HTERT RPE-1 (cell line): ENCODE data around the gene ZNF26.
"Not testable (repeated sequence)": the region's sequence is repeated elsewhere in the genome, so short reads cannot be mapped to it uniquely, and the experiment has no call there.

Source experiments
- in situ Hi-C: fragments of 300-500 bp; cut with MboI; formaldehyde crosslinking; loops from 4 replicates; pipeline ENCODE4 v1.14.3; 2020; ENCODE audit warnings: low sequenced_read_pairs

ZNF26 gene

DNA sequence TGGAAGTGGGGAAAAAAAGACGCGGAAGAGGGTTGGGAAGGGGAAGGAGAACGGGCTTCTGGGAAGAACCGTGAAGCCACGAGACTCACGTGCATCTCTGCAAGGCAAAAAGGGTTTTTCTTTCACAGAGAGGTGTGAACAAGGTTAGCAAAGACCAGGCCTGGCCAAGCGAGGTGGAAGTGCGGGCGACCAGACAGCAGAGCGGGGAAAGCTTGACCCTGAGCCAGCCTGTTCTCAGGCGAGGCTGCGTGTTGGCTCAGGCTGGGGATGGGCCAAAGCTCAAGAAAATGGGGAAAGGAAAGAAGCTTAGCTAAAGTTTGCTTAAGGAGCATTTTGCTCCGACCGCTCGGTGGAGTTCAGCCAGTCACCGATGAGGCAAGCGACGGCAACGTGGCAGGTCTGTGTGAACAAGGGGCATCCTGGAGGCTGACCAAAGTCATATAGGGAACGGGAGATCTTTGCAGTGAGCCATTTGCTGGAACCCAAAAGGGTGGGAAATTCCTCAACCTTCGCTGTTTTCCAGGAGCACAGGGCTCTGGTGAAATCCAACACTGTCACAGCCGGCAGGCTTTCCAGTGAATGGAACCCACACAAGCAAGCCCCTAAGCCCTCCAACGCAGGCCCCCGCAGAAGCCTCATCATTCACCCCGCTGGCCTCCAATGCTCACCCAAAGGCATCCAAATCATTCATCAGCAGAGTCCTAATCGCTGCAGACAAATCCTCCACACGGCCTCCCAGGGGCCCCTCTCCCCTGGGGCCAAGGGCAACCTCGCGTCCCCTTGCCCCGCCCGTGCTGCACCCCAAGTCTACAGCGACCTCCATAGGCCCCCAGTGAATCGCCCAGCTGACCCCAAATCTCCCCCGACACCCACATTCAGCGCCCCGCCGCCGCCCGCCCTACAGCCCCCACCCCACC lies 30.8 kb upstream of the ZNF26 start:
- in situ Hi-C loops: no loop called here

DNA sequence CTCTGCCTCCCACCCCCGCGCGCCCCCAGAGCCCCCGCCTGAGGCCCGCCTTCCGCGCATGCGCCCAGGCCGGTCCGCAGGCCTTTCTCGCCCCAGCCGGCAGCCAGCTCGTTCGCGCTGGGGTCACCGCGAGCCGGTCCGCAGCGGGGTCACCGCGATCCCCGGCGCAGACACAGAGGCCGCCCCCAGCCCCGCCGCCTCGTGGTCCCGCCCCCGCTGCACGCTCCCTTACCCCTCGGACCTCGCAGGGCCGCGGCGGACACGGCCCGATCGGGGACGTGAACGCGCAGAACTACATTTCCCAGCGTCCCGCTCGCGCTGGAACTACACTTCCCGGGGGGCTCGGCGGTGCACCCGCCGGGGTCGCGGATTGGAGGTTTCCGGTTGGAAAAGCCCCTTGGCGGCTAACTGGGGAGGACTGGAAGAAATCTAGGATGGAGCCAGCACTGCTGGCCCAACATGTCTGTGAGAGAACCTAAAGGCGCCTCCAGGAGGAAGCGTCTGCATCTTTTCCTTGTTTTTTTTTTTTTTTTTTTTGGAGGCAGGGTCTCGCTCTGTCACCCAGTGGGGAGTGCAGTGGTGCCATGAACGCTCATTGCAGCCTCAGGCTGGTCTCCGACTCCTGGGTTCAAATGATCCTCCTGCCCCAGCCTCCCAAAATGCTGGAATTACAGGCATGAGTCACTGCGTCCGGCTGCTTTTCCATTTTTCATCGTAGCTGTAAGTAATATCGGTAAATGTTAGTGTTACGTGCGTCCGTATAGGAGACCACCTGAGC lies 30.0 kb upstream of the ZNF26 start, which contains the start of gene ZNF605:
ZNF605 (minus strand) TSS at position 296 of the 778 bp plus-strand sequence. CDS start 10,671 bp downstream, outside the sequence.
- in situ Hi-C loops: no loop called here

DNA sequence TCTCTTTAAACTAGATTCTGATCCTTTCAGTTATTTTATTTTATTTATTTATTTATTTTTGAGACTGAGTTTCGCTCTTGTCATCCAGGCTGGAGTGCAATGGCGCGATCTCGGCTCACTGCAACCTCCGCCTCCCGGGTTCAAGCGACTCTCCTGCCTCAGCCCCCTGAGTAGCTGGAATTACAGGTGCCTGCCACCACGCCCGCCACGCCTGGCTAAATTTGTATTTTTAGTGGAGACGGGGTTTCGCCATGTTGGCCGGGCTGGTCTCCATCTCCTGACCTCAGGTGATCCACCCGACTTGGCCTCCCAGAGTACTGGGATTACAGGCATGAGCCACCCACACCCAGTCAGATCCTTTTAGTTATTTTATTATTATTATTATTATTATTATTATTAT lies 24.4 kb upstream of the ZNF26 start:
- in situ Hi-C loops: not testable (repeated sequence)

DNA sequence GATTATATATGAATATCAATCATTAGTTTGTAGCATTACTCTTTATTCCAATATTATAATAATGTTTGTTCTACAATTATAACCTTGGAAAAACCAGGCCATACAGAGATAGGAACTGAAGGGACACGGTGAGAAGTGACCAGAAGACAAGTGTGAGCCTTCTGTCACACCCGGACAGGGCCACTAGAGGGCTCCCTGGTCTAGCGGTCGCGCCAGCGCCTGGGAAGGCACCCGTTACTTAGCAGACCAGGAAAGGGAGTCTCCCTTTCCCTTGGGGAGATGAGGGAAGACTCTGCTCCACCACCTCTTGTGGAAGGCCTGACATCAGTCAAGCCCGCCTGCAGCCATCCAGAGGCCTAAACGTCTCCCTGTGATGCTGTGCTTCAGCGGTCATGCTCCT lies 22.2 kb upstream of the ZNF26 start:
- in situ Hi-C loops: not testable (repeated sequence)

DNA sequence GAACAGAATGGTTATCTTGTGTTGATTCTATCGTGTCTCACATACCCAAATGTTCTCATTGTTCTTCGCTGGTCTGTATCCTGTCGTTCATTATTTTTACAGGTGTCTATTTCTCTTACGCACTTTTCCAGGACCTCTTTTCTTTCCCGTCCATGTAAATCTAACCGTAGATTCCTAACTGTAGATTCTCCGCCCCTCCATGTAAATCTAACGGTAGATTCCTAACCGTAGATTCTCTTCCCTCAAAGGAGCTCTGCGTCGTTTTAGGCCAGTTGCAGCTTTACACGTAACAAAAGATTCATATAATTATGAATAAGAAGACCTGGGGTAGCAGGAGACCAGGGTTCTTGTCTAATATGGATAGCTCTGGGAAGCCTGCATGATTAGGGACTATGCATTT lies 20.4 kb upstream of the ZNF26 start:
- in situ Hi-C loops: no loop called here

DNA sequence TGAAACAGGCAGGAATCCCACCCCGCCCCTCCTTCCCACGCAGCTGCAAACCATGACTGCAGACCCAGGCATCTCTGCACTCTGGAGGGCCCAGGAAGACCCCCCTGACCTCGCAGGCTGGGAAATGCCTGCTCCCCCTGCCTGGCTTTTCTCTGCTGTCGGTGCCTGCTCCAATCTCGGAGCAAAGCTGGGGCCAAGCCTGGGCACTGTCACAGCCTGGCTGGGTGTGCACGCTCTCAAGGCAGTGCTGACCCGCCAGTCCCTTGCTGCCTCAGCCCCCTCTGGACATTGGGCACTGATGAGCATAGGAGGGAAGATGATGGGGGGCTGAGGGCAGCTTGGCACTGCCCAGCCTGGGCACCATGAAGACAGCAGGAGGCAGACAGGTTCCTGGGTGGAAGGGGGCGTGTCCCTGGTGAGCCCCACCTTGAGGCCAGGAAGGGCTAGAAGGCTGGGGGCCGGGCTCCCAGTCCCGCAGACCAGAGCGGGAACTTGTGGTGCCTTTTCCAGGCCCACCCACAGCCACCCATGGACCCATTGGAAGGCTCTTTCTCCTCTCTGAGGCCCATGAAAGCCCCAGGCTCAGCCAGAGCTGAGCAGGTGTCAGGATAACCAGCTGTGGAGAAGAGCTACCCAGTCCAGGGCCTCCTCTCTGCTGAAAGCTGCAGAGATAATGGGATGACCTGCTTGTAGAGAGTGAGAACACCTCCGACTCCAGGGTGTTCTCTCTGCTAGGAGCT lies 19.3 kb upstream of the ZNF26 start:
- in situ Hi-C loops: no loop called here

DNA sequence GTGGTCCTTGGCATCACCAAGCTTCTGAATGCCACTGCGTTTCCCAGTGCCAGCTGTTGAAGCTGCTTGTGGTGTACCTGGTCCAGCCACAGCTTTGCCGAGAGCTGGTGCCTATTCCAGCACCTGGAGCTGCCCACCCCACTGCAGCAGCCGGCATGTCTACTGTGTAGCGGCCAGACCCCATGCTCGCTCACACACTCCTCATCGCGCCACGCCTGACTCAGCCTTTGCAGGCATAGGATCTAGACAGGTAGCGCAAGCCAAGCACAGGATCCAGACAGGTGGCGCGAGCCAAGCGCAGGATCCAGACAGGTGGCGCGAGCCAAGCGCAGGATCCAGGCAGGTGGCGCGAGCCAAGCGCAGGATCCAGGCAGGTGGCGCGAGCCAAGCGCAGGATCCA lies 18.4 kb upstream of the ZNF26 start:
- in situ Hi-C loops: no loop called here

DNA sequence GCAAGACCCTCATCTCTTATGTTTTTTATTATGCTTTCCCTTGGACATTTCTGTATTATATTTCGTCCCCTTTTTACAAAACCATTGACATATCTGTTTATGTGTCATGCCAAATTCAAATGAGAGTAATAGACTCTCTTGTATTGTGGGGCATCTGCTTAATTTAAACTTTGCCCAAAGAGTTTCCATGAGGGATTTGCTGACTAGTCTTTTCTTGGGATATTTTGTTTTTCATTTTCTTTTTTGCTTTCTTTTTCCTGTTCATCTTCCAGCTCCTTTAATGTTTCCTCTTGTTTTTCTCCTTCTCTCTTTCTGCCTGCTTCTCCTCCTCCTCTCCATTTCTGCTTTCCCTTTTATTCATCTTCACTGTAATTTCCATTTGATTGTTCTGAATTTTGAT lies 13.8 kb upstream of the ZNF26 start:
- in situ Hi-C loops: no loop called here

DNA sequence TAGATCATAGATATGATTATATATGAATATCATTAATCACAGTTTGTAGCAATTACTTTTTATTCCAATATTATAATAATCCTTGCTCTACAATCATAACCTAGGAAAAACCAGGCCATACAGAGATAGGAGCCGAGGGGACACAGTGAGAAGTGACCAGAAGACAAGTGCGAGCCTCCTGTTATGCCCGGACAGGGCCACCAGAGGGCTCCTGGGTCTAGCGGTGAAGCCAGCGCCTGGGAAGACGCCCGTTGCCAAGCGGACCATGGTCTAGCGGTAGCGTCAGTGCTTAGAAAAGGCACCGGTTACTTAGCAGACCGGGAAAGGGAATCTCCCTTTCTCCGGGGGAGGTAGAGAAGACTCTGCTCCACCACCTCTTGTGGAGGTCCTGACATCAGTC lies 9.3 kb upstream of the ZNF26 start:
- in situ Hi-C loops: not testable (repeated sequence)

DNA sequence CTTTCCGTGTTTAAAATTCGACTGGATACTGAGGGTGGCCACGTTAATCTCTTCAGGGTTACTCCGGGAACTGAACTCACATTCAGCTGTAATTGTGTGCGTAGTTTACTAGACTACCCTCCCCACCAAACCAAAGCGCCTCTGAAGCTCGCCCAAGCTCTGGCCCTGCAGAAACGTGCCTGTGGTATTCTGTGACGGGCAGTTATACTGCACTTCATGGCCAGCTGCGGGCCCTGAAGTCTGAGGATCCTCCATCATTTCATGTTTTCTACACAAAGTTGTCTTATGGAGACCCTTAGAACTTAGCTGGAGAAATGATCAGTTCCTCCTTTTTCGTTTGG lies 688 bp downstream of the ZNF26 start:
- in situ Hi-C loops: no loop called here

DNA sequence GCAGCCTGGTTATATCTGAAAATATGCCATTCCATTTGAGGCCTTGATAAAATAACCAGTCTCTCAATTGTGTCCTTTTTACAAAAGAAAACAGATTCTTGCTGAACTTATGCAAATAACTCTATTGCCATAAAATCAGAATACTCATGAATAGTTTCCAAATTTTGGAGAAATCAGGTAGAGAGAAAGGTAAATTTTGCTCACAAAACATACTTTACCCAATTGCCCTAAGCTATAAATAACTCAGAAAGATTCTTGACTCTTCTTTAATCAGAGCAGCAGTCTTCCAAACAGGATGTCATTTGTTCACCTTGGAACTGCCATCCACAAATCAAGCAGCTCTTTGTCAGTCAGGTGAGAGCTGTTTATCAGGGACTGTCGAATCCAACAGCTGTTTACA lies 12.6 kb downstream of the ZNF26 start:
- in situ Hi-C loops: no loop called here

DNA sequence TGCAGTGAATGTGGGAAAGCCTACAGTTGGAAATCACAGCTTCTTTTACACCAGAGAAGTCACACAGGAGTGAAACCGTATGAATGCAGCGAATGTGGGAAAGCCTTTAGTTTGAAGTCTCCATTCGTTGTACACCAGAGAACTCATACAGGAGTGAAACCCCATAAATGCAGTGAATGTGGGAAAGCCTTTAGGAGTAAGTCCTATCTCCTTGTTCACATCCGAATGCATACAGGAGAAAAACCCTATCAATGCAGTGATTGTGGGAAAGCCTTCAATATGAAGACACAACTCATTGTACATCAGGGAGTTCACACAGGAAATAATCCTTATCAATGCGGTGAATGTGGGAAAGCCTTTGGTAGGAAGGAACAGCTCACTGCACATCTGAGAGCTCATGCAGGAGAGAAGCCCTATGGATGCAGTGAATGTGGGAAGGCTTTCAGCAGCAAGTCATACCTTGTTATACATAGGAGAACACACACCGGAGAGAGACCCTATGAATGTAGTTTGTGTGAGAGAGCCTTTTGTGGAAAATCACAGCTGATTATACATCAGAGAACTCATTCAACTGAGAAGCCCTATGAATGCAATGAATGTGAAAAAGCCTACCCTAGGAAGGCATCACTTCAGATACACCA lies 24.6 kb downstream of the ZNF26 start:
- in situ Hi-C loops: no loop called here

DNA sequence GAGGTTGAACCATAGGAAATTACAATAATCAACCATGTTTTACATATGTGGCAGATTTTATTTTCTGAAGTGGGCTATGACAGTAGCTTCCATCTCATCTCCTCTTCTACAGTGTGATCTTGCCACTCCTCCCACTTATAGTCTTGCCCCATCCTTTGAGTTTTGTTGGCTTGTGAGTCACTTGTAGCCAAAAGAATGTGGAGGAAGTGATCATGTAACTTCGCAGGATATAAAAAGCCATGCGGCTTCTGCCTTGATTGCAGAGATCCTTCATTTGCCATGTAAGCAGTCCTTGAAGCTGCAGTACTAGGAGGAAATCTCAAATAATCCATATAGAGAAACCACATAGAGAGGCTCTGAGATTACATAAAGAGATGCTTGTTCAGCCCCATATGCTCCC lies 37.4 kb downstream of the ZNF26 start:
- in situ Hi-C loops: no loop called here

DNA sequence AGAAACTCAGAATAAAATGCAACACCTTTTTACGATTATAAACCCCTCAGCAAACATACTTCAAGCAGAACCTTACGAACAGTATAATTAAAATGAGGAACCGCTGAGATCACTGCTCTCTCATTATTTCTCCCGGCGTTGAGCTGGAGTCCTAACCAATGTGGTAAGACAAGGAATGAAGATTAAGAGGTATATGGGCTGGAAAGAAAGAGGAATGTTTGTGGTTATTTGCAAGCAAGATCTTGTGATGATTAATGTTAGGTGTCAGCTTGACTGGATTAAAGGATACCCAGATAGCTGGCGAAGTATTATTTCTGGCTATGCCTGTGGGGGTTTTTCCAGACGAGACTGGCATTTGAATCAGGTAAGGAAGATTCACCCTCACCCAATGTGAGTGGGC lies 40.8 kb downstream of the ZNF26 start:
- in situ Hi-C loops: no loop called here

DNA sequence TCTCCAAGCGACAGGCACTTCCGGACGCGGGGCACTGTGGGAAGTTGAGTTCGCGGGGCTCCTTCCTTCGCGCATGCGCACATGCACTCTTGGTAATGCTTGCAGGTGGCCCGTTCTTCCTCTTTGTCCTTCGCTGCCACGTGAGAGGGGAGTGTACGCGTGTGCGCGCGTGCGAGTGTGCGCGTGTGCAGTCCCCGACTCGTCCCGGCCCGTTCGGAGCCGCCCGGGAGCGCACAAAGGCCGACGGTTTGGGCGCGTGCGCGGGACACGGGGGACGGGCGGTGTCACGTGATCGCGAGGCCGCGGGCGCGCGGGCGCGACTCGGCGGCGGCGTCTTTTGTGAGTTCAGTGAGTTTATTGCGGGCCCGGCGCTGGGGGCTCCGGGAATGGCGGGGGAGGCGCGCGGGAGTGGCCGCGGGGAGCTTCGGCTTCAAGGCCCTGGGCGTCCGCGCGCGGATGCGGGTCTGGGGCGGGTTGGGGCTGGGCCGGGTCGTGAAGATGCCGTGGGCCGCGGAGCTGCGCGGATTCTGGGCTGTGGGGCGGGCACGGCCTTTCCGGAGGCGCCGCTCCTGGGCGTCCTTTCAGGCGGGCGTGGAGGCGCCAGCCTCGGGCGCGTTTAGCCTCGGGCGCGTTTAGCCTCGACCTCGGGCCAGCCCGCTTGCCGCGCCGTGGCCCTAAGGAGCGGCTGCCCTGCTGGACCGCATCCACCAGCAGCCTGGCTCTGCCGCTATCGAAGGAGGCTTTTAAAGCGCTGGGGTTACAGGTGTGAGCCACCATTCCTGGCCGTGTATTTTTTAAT lies 51.2 kb downstream of the ZNF26 start, which contains the start of gene ZNF84:
ZNF84 (plus strand) TSS at position 303 of the 799 bp plus-strand sequence. CDS start 3,959 bp downstream, outside the sequence.
- in situ Hi-C loops: no loop called here

DNA sequence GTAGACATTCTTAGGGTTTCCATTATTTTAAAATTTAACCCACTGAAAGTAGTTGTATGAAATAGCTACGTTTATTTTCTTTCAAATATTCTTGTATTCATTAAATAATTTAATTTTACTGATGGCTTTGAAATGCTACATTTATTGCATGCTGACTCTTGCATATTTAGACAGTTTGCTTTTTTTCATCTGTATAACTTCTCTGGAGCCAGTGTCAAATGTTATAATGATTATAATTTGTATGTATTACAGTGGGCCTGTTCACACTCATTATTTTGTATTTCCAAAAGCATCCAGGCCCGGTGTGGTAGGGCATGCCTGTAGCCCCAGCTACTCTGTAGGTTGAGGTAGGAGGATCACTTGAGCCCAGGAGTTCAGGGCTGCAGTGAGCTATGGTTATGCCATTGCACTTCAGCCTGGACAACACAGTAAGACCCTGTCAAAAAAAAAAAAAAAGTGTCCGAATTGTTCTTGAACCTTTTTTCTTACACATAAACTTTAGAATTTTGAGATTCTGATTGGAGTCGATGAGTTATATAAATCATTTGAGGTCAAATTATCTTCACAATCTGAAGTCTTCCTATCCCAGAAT lies 52.0 kb downstream of the ZNF26 start:
- in situ Hi-C loops: no loop called here

DNA sequence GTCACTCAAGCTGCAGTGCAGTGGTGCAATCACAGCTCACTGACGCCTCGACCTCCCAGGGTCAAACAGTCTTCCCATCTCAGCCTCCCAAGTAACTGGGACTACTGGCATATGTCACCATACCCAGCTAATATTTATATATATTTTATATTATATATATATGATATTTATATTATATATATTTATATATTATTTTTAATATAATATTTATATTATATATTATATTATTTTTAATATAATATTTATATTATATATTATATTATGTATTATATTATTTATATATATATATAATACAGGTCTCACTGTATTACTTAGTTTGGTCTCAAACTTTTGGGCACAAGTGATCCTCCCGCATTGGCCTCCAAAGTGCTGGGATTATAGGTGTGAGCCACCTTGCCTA lies 60.5 kb downstream of the ZNF26 start:
- in situ Hi-C loops: no loop called here

DNA sequence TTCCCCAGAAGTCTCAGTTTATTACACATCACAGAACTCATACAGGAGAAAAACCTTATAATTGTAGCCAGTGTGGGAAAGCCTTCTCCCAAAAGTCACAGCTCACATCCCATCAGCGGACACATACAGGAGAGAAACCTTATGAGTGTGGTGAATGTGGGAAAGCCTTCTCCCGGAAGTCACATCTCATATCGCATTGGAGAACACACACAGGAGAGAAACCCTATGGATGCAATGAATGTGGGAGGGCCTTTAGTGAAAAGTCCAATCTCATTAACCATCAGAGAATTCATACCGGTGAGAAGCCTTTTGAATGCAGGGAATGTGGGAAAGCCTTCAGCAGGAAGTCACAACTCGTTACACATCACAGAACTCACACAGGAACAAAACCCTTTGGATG lies 71.3 kb downstream of the ZNF26 start:
- in situ Hi-C loops: no loop called here

DNA sequence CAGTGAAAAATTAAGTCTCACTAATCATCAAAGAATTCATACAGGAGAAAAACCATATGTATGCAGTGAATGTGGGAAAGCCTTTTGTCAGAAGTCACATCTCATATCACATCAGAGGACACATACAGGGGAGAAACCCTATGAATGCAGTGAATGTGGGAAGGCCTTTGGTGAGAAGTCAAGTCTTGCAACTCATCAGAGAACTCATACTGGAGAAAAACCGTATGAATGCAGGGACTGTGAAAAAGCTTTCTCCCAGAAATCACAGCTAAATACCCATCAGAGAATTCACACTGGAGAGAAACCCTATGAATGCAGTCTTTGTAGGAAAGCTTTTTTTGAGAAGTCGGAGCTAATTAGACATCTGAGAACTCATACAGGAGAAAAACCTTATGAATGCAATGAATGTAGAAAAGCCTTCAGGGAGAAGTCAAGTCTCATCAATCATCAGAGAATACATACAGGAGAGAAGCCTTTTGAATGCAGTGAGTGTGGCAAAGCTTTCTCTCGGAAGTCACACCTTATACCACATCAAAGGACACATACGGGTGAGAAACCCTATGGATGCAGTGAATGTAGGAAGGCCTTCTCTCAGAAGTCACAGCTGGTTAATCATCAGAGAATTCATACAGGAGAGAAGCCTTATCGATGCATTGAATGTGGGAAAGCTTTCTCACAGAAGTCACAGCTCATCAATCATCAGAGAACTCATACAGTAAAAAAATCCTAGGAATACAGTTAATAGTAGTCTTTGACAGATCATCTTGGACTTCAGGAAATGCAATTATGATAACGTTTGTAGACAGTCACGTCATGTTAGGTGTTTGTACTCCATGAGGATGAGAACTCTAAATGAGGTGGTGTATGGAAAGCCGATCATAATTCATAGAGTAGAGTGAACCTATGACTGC lies 72.3 kb downstream of the ZNF26 start:
- in situ Hi-C loops: no loop called here
